ENCODE results near the gene ENPP7. TPM values are rescaled to one million over a fixed set of nuclear protein-coding genes. Genes with fewer than 3 reads are reported as not detected.

Gene ENPP7
- total RNA-seq, 2 donors from 2014 or later = not detected

- intact Hi-C loops (cut with DNase I) = no loop called here
- TF ChIP-seq, protein P1, sequence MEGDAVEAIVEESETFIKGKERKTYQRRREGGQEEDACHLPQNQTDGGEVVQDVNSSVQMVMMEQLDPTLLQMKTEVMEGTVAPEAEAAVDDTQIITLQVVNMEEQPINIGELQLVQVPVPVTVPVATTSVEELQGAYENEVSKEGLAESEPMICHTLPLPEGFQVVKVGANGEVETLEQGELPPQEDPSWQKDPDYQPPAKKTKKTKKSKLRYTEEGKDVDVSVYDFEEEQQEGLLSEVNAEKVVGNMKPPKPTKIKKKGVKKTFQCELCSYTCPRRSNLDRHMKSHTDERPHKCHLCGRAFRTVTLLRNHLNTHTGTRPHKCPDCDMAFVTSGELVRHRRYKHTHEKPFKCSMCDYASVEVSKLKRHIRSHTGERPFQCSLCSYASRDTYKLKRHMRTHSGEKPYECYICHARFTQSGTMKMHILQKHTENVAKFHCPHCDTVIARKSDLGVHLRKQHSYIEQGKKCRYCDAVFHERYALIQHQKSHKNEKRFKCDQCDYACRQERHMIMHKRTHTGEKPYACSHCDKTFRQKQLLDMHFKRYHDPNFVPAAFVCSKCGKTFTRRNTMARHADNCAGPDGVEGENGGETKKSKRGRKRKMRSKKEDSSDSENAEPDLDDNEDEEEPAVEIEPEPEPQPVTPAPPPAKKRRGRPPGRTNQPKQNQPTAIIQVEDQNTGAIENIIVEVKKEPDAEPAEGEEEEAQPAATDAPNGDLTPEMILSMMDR (IDR thresholded peaks at IDR 0.05) = no peak
- TF ChIP-seq POLR2A (IDR thresholded peaks at IDR 0.05) = no peak
- ATAC-seq = no peak
Measured at GRCh38 chr17:79781012-79781650, 50.4 kb downstream of the ENPP7 start.

DNA sequence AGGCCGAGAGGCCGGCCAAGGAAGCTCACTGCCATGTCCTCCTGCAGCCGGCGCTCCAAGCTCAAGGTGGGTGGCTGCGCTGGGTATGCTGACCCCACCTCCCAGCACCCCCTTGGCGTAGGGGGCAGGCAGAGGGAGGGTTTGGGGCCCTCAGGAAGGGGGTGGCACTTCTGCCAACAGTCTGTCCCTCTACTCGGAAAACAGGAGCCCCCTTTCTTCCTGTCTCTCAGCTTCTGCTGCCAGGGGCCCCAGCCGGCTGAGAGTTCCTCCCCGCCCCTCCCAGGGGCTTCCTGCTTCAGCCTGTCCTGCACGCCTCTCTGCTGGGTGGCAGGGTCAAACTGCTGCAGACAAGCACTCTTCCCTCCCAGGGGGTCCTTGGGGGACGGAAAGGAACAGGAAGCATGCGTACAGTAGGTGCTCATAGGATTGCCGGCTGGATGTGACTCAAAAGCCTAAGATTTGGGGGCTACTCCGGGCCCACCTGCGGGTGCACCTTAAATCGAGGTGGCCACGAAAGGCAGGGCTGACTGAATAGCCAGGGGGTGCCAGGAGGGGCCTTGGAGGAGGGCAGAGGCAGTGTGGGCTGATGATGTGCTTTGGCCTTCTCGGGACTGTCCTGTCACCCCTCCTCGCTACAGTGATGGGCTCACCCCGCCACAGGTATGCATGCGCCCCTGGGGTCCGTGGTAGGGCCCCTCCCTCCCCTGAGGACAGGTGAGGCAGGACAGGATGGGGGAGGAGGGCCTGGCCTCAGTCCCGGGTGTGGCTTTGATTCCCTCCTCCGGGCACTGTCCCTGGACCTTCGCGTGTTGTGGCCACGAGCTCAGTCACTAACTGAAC lies 51.2 kb downstream of the ENPP7 start:
- intact Hi-C loops (cut with DNase I) = no loop called here
- Histone ChIP-seq H3K36me3 (replicated peaks in 1 of 2; ENCODE audit: insufficient read depth in 1 of 2, low read depth in 2 of 2) (no peaks in the 10 kb centered on the region), H3K27ac (no peak overlapping the region), H3K4me3 (no peak overlapping the region), H3K27me3 (no peaks in the 10 kb centered on the region), H3K4me1 (peaks cover 19% of the 10 kb centered on the region), H3K9me3 (no peaks in the 10 kb centered on the region)
- WGBS, 2 donors = 68 to 72% methylated on average over 21 to 27 of the region's 27 CpGs
- ATAC-seq (no peak), DNase-seq (no peak)
- TF ChIP-seq, protein P1 (IDR thresholded peaks at IDR 0.05) = no peak
- no peak for TF ChIP-seq POLR2A (IDR thresholded peaks at IDR 0.05)

More at GRCh38 chr17:79781012-79781650, 50.4 kb downstream of the ENPP7 start:
- no peak overlapping the region for H3K4me3 ChIP-seq
- H3K4me1 ChIP-seq = peaks cover 26% of the 10 kb centered on the region
- DNase-seq = no peak
- H3K9me3 ChIP-seq = no peaks in the 10 kb centered on the region
- H3K27ac ChIP-seq = no peak overlapping the region
- H3K36me3 ChIP-seq (replicated peaks in 1 of 2; ENCODE audit: insufficient read depth in 1 of 2, low read depth in 2 of 2) = no peaks in the 10 kb centered on the region
- no peaks in the 10 kb centered on the region for H3K27me3 ChIP-seq
- WGBS, 2 donors = 74 to 85% methylated on average over 11 to 12 of the region's 12 CpGs

GRCh38 chr17:79783891-79784290 lies 53.1 kb downstream of the ENPP7 start:
- no peaks in the 10 kb centered on the region for H3K27me3 ChIP-seq

GRCh38 chr17:79784353-79785016 lies 53.7 kb downstream of the ENPP7 start:
- intact Hi-C loops (cut with DNase I) = no loop called here
- H3K4me3 ChIP-seq = no peak overlapping the region
- no peak for DNase-seq
- no peaks in the 10 kb centered on the region for H3K36me3 ChIP-seq (replicated peaks in 1 of 2; ENCODE audit: insufficient read depth in 1 of 2, low read depth in 2 of 2)
- no peak overlapping the region for H3K27ac ChIP-seq
- peaks cover 0 to 4% of the 10 kb centered on the region in 2 donors for H3K27me3 ChIP-seq
- no peak for ATAC-seq
- H3K9me3 ChIP-seq = no peaks in the 10 kb centered on the region
- TF ChIP-seq POLR2A (IDR thresholded peaks at IDR 0.05) = no peak
- TF ChIP-seq, protein P1 (IDR thresholded peaks at IDR 0.05) = no peak
- peaks cover 4% of the 10 kb centered on the region for H3K4me1 ChIP-seq
- 88 to 94% methylated on average over 22 to 24 of the region's 31 CpGs for WGBS, 2 donors

More at GRCh38 chr17:79783891-79784290, 53.1 kb downstream of the ENPP7 start:
- DNase-seq (no peak), ATAC-seq (no peak)
- Histone ChIP-seq H3K27ac (no peak overlapping the region), H3K9me3 (no peaks in the 10 kb centered on the region), H3K36me3 (replicated peaks in 1 of 2; ENCODE audit: insufficient read depth in 1 of 2, low read depth in 2 of 2) (no peaks in the 10 kb centered on the region), H3K4me1 (peaks cover 8% of the 10 kb centered on the region), H3K4me3 (no peak overlapping the region)
- TF ChIP-seq, protein P1 (IDR thresholded peaks at IDR 0.05) = no peak
- no peak for TF ChIP-seq POLR2A (IDR thresholded peaks at IDR 0.05)
- intact Hi-C loops (cut with DNase I) = no loop called here
- WGBS, 2 donors = 85 to 88% methylated on average over 8 to 11 of the region's 18 CpGs
